WI38 (cell line): ENCODE measurements around the gene ZNF429.
"Not testable (repeated sequence)": the region's sequence is repeated elsewhere in the genome, so short reads cannot be mapped to it uniquely, and the experiment has no call there.

ENCODE experiments used
- H3K4me3 ChIP-seq: 2 replicates; pipeline ENCODE4 v1.5.1; 2011; ENCODE audit warnings: low read depth, mild to moderate bottlenecking, control low read depth, low read length
- CTCF ChIP-seq: IDR thresholded peaks from 2 replicates; pipeline ENCODE4 v1.5.1; 2012; ENCODE audit warnings: low read depth, mild to moderate bottlenecking, control low read depth, low read length

ZNF429 gene

DNA sequence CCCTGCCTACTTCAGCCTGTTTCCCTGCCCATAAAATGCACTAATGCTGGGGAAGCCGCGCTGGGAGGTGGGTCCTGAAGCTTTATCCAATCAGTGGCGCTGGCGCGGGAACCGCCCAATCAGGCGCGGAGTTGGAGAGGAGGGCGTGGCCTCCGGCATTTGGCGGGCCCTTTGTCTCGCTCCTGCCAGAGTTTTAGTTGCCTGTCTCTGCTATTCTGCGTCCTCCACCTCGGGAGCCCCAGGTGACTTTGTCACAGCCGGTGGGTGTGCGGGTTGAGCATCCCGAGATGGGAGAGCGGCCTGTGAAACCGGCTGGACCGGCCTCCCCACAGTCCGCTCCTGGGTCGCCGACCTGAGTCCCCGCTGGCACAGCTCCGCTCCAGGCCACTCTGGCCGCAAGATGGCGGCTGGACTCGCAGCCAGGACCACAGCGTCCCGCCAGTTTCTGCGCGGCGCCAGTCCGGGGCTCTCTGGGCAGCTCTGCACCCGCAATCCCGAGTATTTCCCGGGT lies 30.7 kb upstream of the ZNF429 start:
- no peak for TF ChIP-seq CTCF
- H3K4me3 ChIP-seq: peak overlapping the region; percentile 17; the same call in 1 of the 2 replicates

- H3K4me3 ChIP-seq: not testable (repeated sequence)
Measured at GRCh38 chr19:21482361-21482760, 23.0 kb upstream of the ZNF429 start.

- peak; percentile 27; the same call in 1 of the 2 replicates for TF ChIP-seq CTCF
- H3K4me3 ChIP-seq: no peak overlapping the region
Measured at GRCh38 chr19:21482863-21483276, 22.5 kb upstream of the ZNF429 start.

GRCh38 chr19:21483589-21484170 lies 21.7 kb upstream of the ZNF429 start:
- H3K4me3 ChIP-seq: no peak overlapping the region

GRCh38 chr19:21484631-21485030 lies 20.8 kb upstream of the ZNF429 start:
- TF ChIP-seq CTCF: no peak
- H3K4me3 ChIP-seq: no peak overlapping the region

More at GRCh38 chr19:21483589-21484170, 21.7 kb upstream of the ZNF429 start:
- 0 out of 2 replicates have a peak, but pooled peaks have one; percentile 22 for TF ChIP-seq CTCF

- no peak overlapping the region for H3K4me3 ChIP-seq
- no peak for TF ChIP-seq CTCF
Measured at GRCh38 chr19:21485926-21486325, 19.5 kb upstream of the ZNF429 start.

DNA sequence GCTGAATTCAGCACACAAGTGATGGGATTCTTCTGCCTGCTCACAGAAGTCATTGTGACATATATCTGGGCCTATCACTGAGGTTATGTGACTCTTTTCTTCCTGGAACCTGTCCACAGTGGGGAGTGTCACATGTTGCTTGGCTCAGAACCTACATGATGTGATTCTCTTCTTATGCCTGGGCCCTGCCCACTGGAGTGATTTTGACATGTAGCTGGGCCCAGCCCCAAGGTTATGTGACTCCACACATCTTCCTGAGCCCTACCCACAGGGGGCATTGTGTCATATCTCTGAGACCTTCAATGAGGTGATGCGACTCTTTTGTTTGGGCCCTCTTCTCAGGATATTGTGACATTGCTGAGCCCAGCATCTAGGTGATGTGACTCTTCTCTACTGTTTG lies 17.4 kb upstream of the ZNF429 start:
- H3K4me3 ChIP-seq: no peak overlapping the region
- no peak for TF ChIP-seq CTCF

GRCh38 chr19:21491146-21491545 lies 14.3 kb upstream of the ZNF429 start:
- no peak for TF ChIP-seq CTCF
- H3K4me3 ChIP-seq: no peak overlapping the region
